HEK293T (cell line): Measurements from ENCODE around the gene BGLAP.

Experiments used
- BHLHE40 ChIP-seq: fragments of 450-650 bp; IDR thresholded peaks from 2 replicates; pipeline ENCODE4 v1.6.1; 2016; ENCODE audit warnings: mild to moderate bottlenecking, moderate library complexity, borderline replicate concordance
- ELF4 ChIP-seq: fragments of 450-650 bp; IDR thresholded peaks from 2 replicates; pipeline ENCODE4 v1.6.1; 2017; ENCODE audit warnings: antibody characterized with exemption
- FOXK2 ChIP-seq: fragments of 450-650 bp; IDR thresholded peaks from 2 replicates; pipeline ENCODE4 v1.6.1; 2016; ENCODE audit warnings: mild to moderate bottlenecking
- FOXM1 ChIP-seq: fragments of 450-650 bp; IDR thresholded peaks from 2 replicates; pipeline ENCODE4 v1.6.1; 2017; ENCODE audit warnings: mild to moderate bottlenecking, borderline replicate concordance
- HDGF ChIP-seq: fragments of 450-650 bp; IDR thresholded peaks from 2 replicates; pipeline ENCODE4 v1.6.1; 2017; ENCODE audit warnings: antibody characterized with exemption, borderline replicate concordance
- L3MBTL2 ChIP-seq: fragments of 450-650 bp; conservative IDR thresholded peaks from 2 replicates; pipeline ENCODE4 v1.6.1; 2016; ENCODE audit warnings: mild to moderate bottlenecking
- LEF1 ChIP-seq: fragments of 450-650 bp; IDR thresholded peaks from 2 replicates; pipeline ENCODE4 v1.6.1; 2017; ENCODE audit warnings: mild to moderate bottlenecking, borderline replicate concordance
- NFRKB ChIP-seq: fragments of 450-650 bp; IDR thresholded peaks from 2 replicates; pipeline ENCODE4 v1.6.1; 2016; ENCODE audit warnings: mild to moderate bottlenecking, moderate library complexity
- SP1 ChIP-seq: fragments of 450-650 bp; IDR thresholded peaks from 2 replicates; pipeline ENCODE4 v1.6.1; 2017
- SUZ12 ChIP-seq: fragments of 450-650 bp; IDR thresholded peaks from 2 replicates; pipeline ENCODE4 v1.6.1; 2016; ENCODE audit warnings: mild to moderate bottlenecking
- TARDBP ChIP-seq: fragments of 450-650 bp; IDR thresholded peaks from 2 replicates; pipeline ENCODE4 v1.6.1; 2016
- ZNF384 ChIP-seq: fragments of 450-650 bp; IDR thresholded peaks from 2 replicates; pipeline ENCODE4 v1.6.1; 2016

DNA sequence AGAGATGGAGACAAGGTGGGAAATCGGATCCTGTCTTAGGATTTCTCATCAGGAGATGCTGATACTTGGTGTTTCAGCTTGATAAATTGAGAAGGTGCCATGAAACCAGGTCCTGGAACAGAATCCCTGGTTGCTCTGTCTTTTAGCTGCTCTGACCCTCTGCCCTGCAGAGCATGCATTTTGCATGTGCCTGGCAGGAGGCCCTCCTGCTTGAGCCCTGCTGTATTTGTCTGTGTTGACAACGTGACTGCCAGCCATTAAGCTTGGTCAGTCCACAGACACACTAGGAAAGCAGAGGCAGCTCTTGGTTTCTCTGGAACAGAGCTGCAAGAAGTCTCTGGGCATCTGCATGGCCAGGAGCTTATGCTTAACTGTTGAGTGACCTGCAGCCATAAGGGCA lies 45.5 kb upstream of the BGLAP start:
- TF ChIP-seq ZNF384 (no peak), NFRKB (no peak), SP1 (no peak), FOXM1 (no peak), BHLHE40 (no peak), SUZ12 (no peak), LEF1 (no peak), TARDBP (no peak), HDGF (no peak), FOXK2 (no peak), L3MBTL2 (no peak), ELF4 (no peak)
